Frontal cortex (tissue), 4 donors: ENCODE results near the gene SCYL3. TPM values are rescaled to one million over a fixed set of nuclear protein-coding genes. Genes with fewer than 3 reads are reported as not detected.
"Not testable (repeated sequence)": the region's sequence is repeated elsewhere in the genome, so short reads cannot be mapped to it uniquely, and the experiment has no call there.

ENCODE experiments used
- DNase-seq, 2 donors: peaks; one replicate each; pipeline ENCODE4 v3.0.0; 2012; ENCODE audit warnings: low spot score in 2 of 2
- FAIRE-seq: peaks from 2 replicates; lab custom pipeline; 2012; peaks lifted over from hg19 to GRCh38; lab: Jason Lieb, UNC
- small RNA-seq: library from RNA; depleted of rRNA; stranded (forward); fragments of <200 nt; gene quantifications from one replicate; pipeline ENCODE3, GENCODE V24; 2014
- total RNA-seq: library from RNA; depleted of rRNA; stranded (reverse); fragments of >200 nt; gene quantifications from one replicate; pipeline ENCODE4 v1.2.3, GENCODE V29; 2014
- donor health status: control.
- donor health status: control.
- donor health status: control.

The SCYL3 gene
- total RNA-seq, 1 donor from 2014 or later, result 11.0 TPM

DNA sequence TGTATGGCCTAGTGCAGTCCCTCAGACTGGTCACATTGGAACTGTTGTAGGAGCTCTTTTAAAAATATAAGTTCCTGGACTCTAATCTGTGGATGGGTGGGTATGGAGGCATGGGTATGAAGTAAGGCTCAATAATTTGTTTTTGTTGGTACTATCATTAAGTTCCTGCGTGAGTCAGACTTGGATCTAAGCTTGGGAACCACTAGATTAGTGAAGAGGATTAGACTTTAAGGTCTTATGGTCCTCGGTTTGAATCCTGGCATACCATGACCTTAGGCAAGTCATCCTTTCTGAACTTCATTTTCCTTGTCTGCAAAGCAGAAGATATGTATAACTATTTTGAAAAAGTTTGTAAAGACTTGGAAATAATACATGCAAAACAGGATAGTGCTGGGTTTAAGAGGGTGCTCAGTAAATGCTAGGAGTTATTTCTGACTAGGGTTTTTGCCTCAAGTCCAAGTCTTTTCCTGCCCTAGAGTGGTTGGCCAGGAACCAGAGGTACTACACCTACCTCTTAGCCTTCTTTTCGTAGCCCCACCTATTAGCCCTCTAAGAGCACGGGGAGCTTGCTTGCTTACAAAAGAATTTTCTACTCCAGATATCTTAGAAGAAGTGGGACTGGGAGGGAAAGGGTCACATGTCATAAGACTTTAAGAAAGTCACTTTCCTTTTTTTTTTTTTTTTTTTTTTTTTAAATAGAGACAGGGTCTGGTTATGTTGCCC, 60.4 kb downstream of the SCYL3 start:
- FAIRE-seq (no peak), DNase-seq (no peak)

DNA sequence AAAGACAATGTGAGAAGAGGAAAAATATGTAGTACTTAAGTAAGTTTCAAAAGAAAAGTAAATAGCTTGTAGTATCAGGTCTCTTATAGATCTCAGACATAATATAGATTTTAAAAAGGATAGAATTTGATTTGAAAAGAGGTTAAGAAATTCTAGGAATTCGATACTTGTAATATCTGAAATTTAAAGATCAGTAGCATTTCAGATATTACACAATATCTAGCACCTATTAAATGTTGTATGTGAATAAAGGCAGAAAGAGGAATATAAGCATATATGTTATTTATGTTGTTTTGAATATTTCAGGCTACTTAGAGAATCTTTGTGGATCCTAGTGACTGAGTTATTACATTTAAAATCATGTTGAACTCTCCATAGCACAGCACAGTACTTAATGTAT, 64.0 kb downstream of the SCYL3 start:
- no peak for DNase-seq
- FAIRE-seq, result no peak

DNA sequence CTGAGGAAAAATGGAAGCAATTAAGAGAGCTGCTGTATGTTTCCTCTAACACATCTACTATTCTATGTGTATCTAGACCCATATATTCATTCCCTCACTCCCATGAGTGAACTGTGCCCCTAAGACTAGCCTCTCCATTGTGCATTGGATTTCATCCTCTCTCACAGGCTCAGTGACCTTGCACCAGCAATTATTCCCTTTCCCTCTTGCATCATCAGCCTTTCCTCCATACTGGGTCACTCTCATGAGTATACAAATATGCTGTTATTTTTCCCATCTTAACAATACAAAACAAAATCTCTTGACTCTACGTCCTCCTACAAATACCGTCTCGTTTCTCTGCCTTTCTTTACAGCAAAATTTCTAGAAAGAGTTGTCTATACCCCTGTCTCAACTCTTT, 69.5 kb downstream of the SCYL3 start:
- FAIRE-seq (no peak), DNase-seq (no peak)

DNA sequence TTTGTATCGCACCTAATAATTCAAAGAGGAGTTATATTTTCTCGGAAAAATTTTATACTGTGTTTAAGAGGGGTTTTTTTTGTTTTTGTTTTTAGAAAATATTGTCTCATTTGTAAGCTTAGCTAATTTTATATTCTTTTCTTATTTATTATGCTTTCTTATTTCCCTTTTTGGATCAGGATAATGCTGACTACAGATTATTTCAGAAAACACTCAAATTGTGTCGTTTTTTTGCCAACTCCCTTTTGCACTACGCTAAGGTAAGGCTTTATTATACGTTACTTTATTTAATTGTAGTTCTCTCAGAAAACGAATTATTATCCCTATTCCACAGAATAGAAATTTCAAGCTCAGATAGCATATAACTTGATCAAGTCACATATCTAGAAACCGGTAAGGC, 72.2 kb downstream of the SCYL3 start:
- FAIRE-seq (no peak), DNase-seq (no peak)

DNA sequence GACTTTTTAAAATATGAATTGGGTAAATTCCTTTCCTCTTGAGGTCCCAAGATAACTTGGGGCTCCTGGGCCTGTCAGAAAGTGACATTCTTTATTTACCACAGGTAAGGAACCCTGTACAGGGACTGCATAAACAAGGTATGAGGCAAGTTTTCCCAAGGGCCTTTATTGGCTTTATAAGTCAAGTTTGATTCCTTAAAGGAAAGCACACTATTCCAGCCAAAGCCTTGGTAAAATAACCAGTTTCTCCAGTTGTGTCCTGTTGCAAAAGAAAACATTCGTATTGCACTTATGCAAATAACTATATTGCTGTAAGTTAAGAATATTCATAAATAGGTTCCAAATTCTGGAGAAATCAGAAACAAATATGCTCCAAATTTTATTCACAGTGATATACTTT, 77.1 kb downstream of the SCYL3 start:
- DNase-seq (no peak), FAIRE-seq (no peak)

DNA sequence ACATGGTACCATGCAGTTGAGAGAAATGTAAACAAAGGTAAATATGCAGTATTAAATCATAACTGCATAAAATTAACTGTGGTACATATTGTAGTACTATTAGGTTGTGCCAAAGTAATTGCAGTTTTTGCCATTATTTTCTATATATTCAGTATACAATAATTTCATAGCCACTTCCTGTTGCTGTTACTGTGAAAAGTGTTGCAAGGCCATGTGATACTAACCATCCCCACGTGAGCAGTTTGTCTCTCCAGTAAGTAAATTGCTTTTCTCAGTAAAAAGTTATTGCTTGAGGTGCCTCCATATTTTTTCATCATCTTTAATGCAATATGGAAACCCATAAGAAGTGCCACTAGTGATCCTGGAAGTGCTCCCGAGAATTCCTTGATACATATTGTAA, 79.4 kb downstream of the SCYL3 start:
- no peak for FAIRE-seq
- no peak for DNase-seq

DNA sequence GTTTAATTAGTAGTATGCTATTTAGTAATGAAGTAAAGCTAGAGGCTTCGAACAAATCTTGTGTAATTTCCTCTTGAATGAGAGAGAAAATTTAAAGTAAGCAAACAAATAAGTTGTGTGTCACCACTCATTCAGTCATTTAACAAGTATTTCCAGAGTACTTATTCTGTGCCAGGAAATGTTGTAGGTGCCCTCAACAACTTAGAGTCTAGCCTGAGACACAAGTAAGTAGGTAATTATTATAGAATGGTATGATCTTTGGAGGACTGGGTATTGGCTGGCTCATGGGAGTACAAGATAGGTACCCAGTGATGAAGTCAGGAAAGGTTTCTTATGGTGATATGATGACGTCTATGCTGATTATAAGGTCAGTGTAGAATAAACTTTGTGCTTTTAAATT, 81.6 kb downstream of the SCYL3 start:
- no peak for FAIRE-seq

DNA sequence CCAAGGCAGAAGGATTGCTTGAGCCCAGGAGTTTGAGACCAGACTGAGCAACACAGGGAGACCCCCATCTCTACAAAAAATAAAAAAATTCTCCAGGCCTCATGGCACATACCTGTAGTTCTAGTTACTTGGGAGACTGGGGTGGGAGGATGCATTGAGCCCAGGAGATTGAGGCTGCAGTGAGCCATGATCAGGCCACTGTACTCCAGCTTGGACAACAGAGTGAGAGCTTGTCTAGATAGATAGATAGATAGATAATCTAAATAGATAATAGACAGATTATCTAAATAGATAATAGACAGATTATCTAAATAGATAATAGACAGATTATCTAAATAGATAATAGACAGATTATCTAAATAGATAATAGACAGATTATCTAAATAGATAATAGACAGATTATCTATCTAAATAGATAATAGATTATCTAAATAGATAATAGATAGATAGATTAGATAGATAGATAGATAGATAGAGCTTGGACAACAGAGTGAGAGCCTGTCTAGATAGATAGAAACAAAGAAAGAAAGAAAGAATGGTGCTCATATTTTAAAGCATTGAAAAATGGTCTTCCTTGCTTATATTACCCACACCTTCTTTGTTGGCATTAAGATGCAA, 82.2 kb downstream of the SCYL3 start:
- DNase-seq, result not testable (repeated sequence)

More for the DNA sequence above, 81.6 kb downstream of the SCYL3 start:
- DNase-seq, result no peak

DNA sequence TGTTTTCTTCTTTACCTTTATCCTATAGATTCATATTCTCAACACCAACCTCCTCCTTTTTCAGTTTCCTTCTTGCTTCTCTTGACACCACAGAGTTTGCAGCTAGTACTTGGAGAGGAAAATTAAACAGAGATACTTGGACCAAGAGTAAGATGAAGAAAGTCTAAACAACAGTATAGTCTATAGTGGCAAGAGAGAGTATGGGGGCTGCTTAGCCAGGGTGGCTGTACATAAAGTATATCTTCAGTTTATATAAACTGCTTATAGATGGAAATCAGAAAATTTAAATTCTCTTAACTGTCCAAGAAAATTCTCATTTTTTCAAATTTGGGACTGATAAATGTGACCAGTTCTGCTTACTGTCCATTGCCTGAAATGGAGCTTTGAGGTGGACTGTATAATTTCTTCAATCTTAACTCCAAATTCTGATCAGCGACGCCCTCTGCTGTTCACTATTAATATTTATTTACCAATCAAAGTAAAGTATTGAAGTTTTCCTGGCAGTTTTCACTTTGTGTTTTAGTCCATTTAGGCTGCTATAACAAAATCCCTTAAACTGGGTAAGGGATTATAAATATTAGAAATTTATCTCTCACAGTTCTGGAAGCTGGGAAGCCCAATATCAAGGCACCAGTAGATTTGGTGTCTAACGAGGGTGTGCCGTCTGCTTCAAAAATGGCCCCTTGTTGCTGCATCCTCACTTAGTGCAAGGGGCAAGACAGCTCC, 84.2 kb downstream of the SCYL3 start:
- no peak for FAIRE-seq
- peak; percentile 13 to 28 for DNase-seq

More for the DNA sequence above, 82.2 kb downstream of the SCYL3 start:
- not testable (repeated sequence) for FAIRE-seq

DNA sequence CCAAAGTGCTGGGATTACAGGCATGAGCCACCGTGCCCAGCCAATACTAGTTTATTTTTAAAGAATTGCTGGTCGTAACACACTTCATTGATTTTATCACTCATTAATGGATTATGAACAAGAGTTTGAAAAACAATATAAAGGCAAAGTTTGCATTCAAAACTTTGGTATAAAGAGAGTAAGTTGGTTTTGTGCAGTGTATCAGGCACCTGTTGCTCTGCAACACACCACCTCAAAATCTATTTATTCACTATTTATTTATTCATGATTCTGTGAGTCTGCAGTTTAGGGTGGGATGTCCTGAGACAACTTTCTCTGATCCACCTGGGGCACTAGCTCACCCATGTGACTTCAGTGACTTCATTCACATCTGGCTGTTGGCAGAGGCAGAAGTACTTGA, 88.8 kb downstream of the SCYL3 start:
- DNase-seq, result no peak
- FAIRE-seq, result no peak

DNA sequence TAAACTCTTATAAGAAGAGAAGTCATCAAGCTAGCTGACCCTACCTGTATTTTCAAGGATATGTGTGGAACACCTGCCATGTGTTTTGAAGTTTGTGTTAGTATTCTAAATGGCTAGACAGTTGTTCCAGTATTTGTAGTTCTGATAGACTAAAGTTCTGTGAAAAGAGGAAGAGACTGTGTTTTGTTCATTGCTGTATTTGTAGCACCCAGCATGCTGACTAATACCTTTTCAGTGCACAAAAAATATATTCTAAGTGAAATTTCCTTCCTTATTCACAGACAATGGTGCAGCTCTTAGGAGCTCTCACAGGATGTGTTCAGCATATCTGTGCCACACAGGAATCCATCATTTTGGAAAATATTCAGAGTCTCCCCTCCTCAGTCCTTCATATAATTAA, 90.8 kb downstream of the SCYL3 start:
- DNase-seq, result no peak
- FAIRE-seq, result no peak

Small RNAs within 50 kb of the gene (small RNA-seq; reads per million reads assigned to genes)
- 0.33 reads per million, percentile 18 among the genes with 10 or more reads in this experiment for gene RN7SL333P

Other genes with a start within 250 kb of the SCYL3 start
- gene SELL, start 182.3 kb downstream of the SCYL3 start, total RNA-seq, result 0.82 TPM
- gene SELE, start 159.8 kb downstream of the SCYL3 start, total RNA-seq, result under 0.01 TPM
- 9.0 TPM for gene METTL18, start 99.0 kb downstream of the SCYL3 start, total RNA-seq
- 275 TPM for gene KIFAP3, start 180.8 kb upstream of the SCYL3 start, total RNA-seq